ENCODE measurements around the gene ST7.

ST7 gene

GRCh38 chr7:117262546-117262945, 309.2 kb downstream of the ST7 start:
- no peaks in the 10 kb centered on the region for H3K36me3 ChIP-seq (ENCODE audit: insufficient read depth, low read length)
- no peak for DNase-seq (ENCODE audit: low read depth, low spot score)
- H3K9ac ChIP-seq (ENCODE audit: insufficient read length), result no peak overlapping the region
- H3K4me3 ChIP-seq, result no peak overlapping the region
- H3K27ac ChIP-seq, result no peak overlapping the region
- H3K9me3 ChIP-seq (ENCODE audit: low read depth, low read length), result peaks cover 5% of the 10 kb centered on the region; the same call in 1 of the 2 replicates
- TF ChIP-seq EZH2 (IDR thresholded peaks at IDR 0.05), result no peak
- no peak for TF ChIP-seq FOXP2 (optimal IDR thresholded peaks at IDR 0.05; ENCODE audit: control extremely low read depth, extremely low read length, insufficient read depth)
- TF ChIP-seq POLR2AphosphoS5 (IDR thresholded peaks at IDR 0.05; ENCODE audit: borderline replicate concordance, low read depth, low read length), result no peak

- no peaks in the 10 kb centered on the region for H3K36me3 ChIP-seq (ENCODE audit: insufficient read depth, low read length)
- no peak overlapping the region for H3K9ac ChIP-seq (ENCODE audit: insufficient read length)
- no peak overlapping the region for H3K4me3 ChIP-seq
- H3K27ac ChIP-seq, result no peak overlapping the region
- TF ChIP-seq POLR2AphosphoS5 (IDR thresholded peaks at IDR 0.05; ENCODE audit: borderline replicate concordance, low read depth, low read length) (no peak), EZH2 (IDR thresholded peaks at IDR 0.05) (no peak), FOXP2 (optimal IDR thresholded peaks at IDR 0.05; ENCODE audit: control extremely low read depth, extremely low read length, insufficient read depth) (no peak)
- no peak for DNase-seq (ENCODE audit: low read depth, low spot score)
- H3K9me3 ChIP-seq (ENCODE audit: low read depth, low read length), result peaks cover 5% of the 10 kb centered on the region; the same call in 1 of the 2 replicates
Measured at GRCh38 chr7:117264716-117265115, 311.4 kb downstream of the ST7 start.

GRCh38 chr7:117269417-117269816, 316.1 kb downstream of the ST7 start:
- Histone ChIP-seq H3K27ac (peak overlapping the region; percentile 47; the same call in 1 of the 2 replicates), H3K9ac (ENCODE audit: insufficient read length) (no peak overlapping the region), H3K9me3 (ENCODE audit: low read depth, low read length) (no peaks in the 10 kb centered on the region), H3K36me3 (ENCODE audit: insufficient read depth, low read length) (no peaks in the 10 kb centered on the region), H3K4me3 (no peak overlapping the region)
- no peak for TF ChIP-seq FOXP2 (optimal IDR thresholded peaks at IDR 0.05; ENCODE audit: control extremely low read depth, extremely low read length, insufficient read depth)
- no peak for TF ChIP-seq EZH2 (IDR thresholded peaks at IDR 0.05)
- no peak for TF ChIP-seq POLR2AphosphoS5 (IDR thresholded peaks at IDR 0.05; ENCODE audit: borderline replicate concordance, low read depth, low read length)
- no peak for DNase-seq (ENCODE audit: low read depth, low spot score)

GRCh38 chr7:117269886-117270285, 316.6 kb downstream of the ST7 start:
- Histone ChIP-seq H3K4me3 (no peak overlapping the region), H3K27ac (peak overlapping the region; percentile 47; the same call in 1 of the 2 replicates), H3K9me3 (ENCODE audit: low read depth, low read length) (no peaks in the 10 kb centered on the region), H3K9ac (ENCODE audit: insufficient read length) (no peak overlapping the region), H3K36me3 (ENCODE audit: insufficient read depth, low read length) (no peaks in the 10 kb centered on the region)
- TF ChIP-seq EZH2 (IDR thresholded peaks at IDR 0.05) (no peak), POLR2AphosphoS5 (IDR thresholded peaks at IDR 0.05; ENCODE audit: borderline replicate concordance, low read depth, low read length) (no peak), FOXP2 (optimal IDR thresholded peaks at IDR 0.05; ENCODE audit: control extremely low read depth, extremely low read length, insufficient read depth) (no peak)
- DNase-seq (ENCODE audit: low read depth, low spot score), result no peak

GRCh38 chr7:117270371-117270770, 317.1 kb downstream of the ST7 start:
- H3K36me3 ChIP-seq (ENCODE audit: insufficient read depth, low read length), result no peaks in the 10 kb centered on the region
- H3K9ac ChIP-seq (ENCODE audit: insufficient read length), result no peak overlapping the region
- H3K9me3 ChIP-seq (ENCODE audit: low read depth, low read length), result no peaks in the 10 kb centered on the region
- DNase-seq (ENCODE audit: low read depth, low spot score), result no peak
- no peak overlapping the region for H3K4me3 ChIP-seq
- TF ChIP-seq POLR2AphosphoS5 (IDR thresholded peaks at IDR 0.05; ENCODE audit: borderline replicate concordance, low read depth, low read length) (no peak), FOXP2 (optimal IDR thresholded peaks at IDR 0.05; ENCODE audit: control extremely low read depth, extremely low read length, insufficient read depth) (no peak), EZH2 (IDR thresholded peaks at IDR 0.05) (no peak)
- H3K27ac ChIP-seq, result no peak overlapping the region

GRCh38 chr7:117271566-117271965, 318.3 kb downstream of the ST7 start:
- Histone ChIP-seq H3K27ac (no peak overlapping the region), H3K4me3 (no peak overlapping the region), H3K36me3 (ENCODE audit: insufficient read depth, low read length) (no peaks in the 10 kb centered on the region), H3K9me3 (ENCODE audit: low read depth, low read length) (no peaks in the 10 kb centered on the region), H3K9ac (ENCODE audit: insufficient read length) (no peak overlapping the region)
- DNase-seq (ENCODE audit: low read depth, low spot score), result no peak
- TF ChIP-seq FOXP2 (optimal IDR thresholded peaks at IDR 0.05; ENCODE audit: control extremely low read depth, extremely low read length, insufficient read depth) (no peak), POLR2AphosphoS5 (IDR thresholded peaks at IDR 0.05; ENCODE audit: borderline replicate concordance, low read depth, low read length) (no peak), EZH2 (IDR thresholded peaks at IDR 0.05) (no peak)

- no peaks in the 10 kb centered on the region for H3K9me3 ChIP-seq (ENCODE audit: low read depth, low read length)
- TF ChIP-seq POLR2AphosphoS5 (IDR thresholded peaks at IDR 0.05; ENCODE audit: borderline replicate concordance, low read depth, low read length), result no peak
- no peak for TF ChIP-seq EZH2 (IDR thresholded peaks at IDR 0.05)
- no peak for TF ChIP-seq FOXP2 (optimal IDR thresholded peaks at IDR 0.05; ENCODE audit: control extremely low read depth, extremely low read length, insufficient read depth)
Measured at GRCh38 chr7:117272017-117272759, 318.9 kb downstream of the ST7 start.

GRCh38 chr7:117273325-117273724, 320.0 kb downstream of the ST7 start:
- no peak for DNase-seq (ENCODE audit: low read depth, low spot score)
- Histone ChIP-seq H3K9me3 (ENCODE audit: low read depth, low read length) (no peaks in the 10 kb centered on the region), H3K36me3 (ENCODE audit: insufficient read depth, low read length) (no peaks in the 10 kb centered on the region), H3K4me3 (no peak overlapping the region), H3K27ac (no peak overlapping the region), H3K9ac (ENCODE audit: insufficient read length) (no peak overlapping the region)
- TF ChIP-seq EZH2 (IDR thresholded peaks at IDR 0.05) (no peak), POLR2AphosphoS5 (IDR thresholded peaks at IDR 0.05; ENCODE audit: borderline replicate concordance, low read depth, low read length) (no peak), FOXP2 (optimal IDR thresholded peaks at IDR 0.05; ENCODE audit: control extremely low read depth, extremely low read length, insufficient read depth) (no peak)

More at GRCh38 chr7:117272017-117272759, 318.9 kb downstream of the ST7 start:
- no peak overlapping the region for H3K27ac ChIP-seq
- no peak overlapping the region for H3K9ac ChIP-seq (ENCODE audit: insufficient read length)
- H3K36me3 ChIP-seq (ENCODE audit: insufficient read depth, low read length), result no peaks in the 10 kb centered on the region
- DNase-seq (ENCODE audit: low read depth, low spot score), result no peak
- H3K4me3 ChIP-seq, result no peak overlapping the region

Data from SK-N-MC (cell line).